ENCODE measurements around the gene C5orf58. TPM values are rescaled to one million over a fixed set of nuclear protein-coding genes. Genes with fewer than 3 reads are reported as not detected.
A peak's percentile ranks its signal among the peaks of the same experiment; 100 is the strongest.

C5orf58 gene
- total and polyA plus RNA-seq, 5 experiments from 2014 or later: 0.76 to 1.8 (median 1.1) TPM; not detected in 2

DNA sequence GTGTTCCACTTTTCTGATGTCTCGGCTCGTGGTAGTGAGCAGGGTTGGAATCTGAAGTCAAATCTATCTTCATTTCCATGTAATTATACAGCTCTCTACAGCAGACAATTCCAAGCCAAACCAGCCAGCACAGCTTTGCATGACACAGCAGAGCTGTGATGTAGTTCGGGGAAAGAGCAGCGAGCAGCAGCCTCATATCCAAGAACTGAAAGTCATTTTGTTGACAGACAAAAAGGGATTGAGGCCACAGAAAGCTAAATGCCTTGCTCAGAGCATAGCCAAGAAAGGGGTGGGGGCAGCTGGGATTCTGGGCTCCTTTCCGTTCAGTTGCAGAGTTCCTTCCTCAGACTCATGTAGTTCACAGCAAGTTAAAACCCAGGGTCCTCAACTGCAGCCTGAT is 32.7 kb downstream of the C5orf58 start:
- peaks cover 12 to 97% (median 61%) of the 10 kb centered on the region in 3 donors for H3K36me3 Mint-ChIP-seq
- no peak for DNase-seq
- no peak for ATAC-seq
- peaks cover 50 to 95% (median 93%) of the 10 kb centered on the region in 4 donors for H3K4me1 Mint-ChIP-seq
- H3K27ac Mint-ChIP-seq: peak overlapping the region in 9 of 10 donors; percentile 78 to 99 (median 91)
- peak overlapping the region in 7 of 10 donors; percentile 9 to 80 (median 49) for H3K4me3 Mint-ChIP-seq
- H3K9me3 Mint-ChIP-seq: no peaks in the 10 kb centered on the region
- POLR2A ChIA-PET: interaction anchor here (0.6 to 6.1 kb wide), 13 partner anchors 11 to 1122 kb away, joined by 3 to 123 read pairs (median 7); partner anchors contain the start of genes LCP2 and NPM1
- no peaks in the 10 kb centered on the region for H3K27me3 Mint-ChIP-seq

DNA sequence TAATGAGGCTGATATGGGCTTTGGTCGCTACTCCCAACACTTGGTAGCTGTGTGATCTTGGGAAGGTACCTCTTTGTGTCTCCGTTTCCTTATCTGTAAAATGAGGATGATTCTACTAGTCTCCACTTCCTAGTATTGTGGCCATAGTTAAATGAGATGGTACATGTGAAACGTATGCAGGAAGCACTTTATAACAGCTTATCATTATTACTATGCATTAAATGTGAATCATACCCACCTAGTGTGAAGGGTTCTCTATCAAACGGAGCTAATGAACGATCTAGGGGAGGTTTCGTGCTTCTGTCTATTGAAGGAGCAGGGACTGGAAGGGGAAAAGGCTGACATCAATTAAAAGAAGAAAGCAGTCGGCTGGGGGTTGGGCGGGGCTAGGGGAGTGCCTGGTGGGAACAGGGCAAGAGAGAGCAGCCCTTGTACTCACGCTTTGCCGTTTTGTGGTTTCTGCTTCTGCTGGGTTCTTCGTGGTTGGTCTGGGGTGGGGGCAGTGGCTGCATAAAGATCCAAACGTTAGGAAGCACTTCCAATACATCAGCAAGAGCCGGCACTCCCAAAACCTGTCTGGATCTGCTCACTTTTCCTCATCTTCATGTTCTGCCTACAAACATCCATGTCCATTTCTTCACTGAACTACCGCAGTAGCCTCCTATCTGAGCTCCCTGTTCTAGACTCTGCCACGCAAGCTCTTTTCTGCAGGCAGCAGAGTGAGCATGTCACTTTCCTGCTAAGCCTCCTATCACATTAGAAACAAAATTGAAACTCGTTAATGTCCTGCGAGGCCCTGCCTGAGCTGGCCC is 34.0 kb downstream of the C5orf58 start:
- Mint-ChIP-seq H3K4me1 (peaks cover 54 to 96% (median 93%) of the 10 kb centered on the region in 4 donors), H3K27ac (peak overlapping the region; percentile 90 to 99 (median 94)), H3K4me3 (peak overlapping the region; percentile 51 to 86 (median 71)), H3K27me3 (no peaks in the 10 kb centered on the region), H3K36me3 (peaks cover 7 to 97% (median 58%) of the 10 kb centered on the region in 3 donors), H3K9me3 (no peaks in the 10 kb centered on the region)
- ATAC-seq (peak; percentile 41 to 42), DNase-seq (peak in 8 of 10 donors; percentile 18 to 78 (median 54))
- POLR2A ChIA-PET: interaction anchor here (0.8 to 6.1 kb wide), 22 partner anchors 8 to 71 kb away, joined by 3 to 123 read pairs (median 7); partner anchors contain the start of gene LCP2

DNA sequence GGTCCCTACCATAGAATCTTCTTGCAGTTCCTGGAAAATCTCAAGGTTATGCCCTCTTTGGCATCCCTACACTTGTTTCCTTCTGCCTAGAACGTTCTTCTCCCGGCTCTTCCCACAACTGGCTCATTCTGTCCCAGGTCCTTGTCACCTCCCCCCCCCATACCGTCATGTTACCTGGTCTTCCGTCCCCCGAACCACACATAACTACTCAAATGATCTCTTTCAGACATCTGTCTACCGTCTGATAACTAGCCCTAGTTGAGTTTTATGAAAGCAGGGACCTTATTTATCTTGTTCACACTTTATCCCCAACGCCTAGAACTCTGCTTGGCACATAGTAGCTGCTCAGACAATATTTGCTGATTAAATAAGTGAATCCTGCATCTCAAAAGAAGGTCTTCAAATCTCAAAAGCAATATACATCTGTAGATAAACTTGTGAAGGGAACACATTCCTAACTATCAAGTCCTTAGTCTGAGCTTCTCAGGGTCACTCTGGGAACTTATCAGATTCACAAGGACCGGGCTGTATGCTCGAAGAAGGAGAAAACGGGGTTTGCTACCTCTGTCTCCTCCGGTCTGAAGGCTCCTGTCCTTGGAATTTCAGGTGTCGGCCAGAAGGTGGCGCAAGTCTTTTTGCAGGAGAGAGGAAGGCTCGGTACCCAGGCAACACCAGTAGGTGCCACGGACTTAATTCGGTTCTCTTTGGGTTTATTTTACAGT is 34.8 kb downstream of the C5orf58 start:
- POLR2A ChIA-PET: interaction anchor here (0.9 to 6.1 kb wide), 16 partner anchors 9 to 70 kb away, joined by 3 to 123 read pairs (median 10); partner anchors contain the start of gene LCP2
- peak; percentile 67 to 88 (median 78) for DNase-seq
- H3K27ac Mint-ChIP-seq: peak overlapping the region; percentile 90 to 99 (median 94)
- peak overlapping the region; percentile 51 to 86 (median 71) for H3K4me3 Mint-ChIP-seq
- no peaks in the 10 kb centered on the region for H3K27me3 Mint-ChIP-seq
- peak; percentile 60 to 75 for ATAC-seq
- peaks cover 56 to 95% (median 92%) of the 10 kb centered on the region in 4 donors for H3K4me1 Mint-ChIP-seq
- H3K36me3 Mint-ChIP-seq: peaks cover 4 to 97% (median 57%) of the 10 kb centered on the region in 3 donors
- H3K9me3 Mint-ChIP-seq: no peaks in the 10 kb centered on the region

DNA sequence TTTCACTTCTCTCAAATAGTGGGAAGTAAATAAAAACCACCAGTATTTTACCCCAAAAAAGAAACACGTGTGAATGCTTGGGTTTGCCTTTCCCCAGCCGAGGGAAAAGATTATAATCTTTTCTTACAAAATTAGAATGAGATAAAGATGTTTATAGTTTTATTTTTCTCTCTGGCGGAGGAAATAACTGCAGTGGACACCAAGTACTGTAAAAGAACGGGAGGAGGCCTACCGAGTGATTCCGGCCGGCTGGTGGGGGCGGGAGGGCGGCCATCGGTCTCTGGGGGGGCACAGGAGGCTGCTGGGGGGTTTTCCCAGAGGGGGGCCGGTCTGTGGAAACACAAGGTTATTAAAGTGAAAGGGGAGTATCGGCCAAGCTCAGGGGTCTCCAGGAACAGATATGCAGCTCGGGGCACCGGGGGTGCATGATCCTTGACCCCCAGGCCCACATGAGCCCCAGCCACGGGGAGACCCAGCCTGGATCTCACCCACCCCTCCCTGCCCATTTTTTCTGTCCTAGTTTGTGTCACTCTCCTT is 35.4 kb downstream of the C5orf58 start:
- DNase-seq (no peak), ATAC-seq (no peak)
- Mint-ChIP-seq H3K9me3 (no peaks in the 10 kb centered on the region), H3K27ac (peak overlapping the region; percentile 90 to 99 (median 94)), H3K4me3 (peak overlapping the region; percentile 52 to 86 (median 75)), H3K4me1 (peaks cover 56 to 96% (median 91%) of the 10 kb centered on the region in 4 donors), H3K36me3 (peaks cover 0 to 97% (median 57%) of the 10 kb centered on the region in 3 donors), H3K27me3 (no peaks in the 10 kb centered on the region)
- POLR2A ChIA-PET: interaction anchor here (0.6 to 6.1 kb wide), 13 partner anchors 8 to 186 kb away, joined by 3 to 123 read pairs (median 10); partner anchors contain the start of gene LCP2

DNA sequence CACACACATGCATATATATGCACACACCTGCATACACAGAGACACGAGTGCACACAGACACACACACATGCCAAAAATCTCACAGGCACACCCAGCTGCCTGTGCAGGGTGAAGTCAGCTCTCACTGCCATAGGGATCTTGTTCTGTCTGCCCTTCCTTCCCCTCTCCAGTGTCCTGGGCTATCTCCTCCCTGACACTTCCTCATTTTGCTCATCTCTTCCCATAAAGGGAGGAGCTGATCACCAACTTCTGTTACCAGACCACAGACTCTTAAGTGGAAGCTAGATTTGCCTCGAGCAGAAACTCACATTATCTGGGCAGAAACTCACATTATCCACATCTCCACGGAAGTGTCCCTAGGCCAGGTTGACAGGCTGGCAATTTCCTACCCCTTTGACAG is 36.1 kb downstream of the C5orf58 start:
- H3K27me3 Mint-ChIP-seq: no peaks in the 10 kb centered on the region
- H3K4me1 Mint-ChIP-seq: peaks cover 52 to 96% (median 92%) of the 10 kb centered on the region in 4 donors
- DNase-seq (no peak), ATAC-seq (no peak)
- no peaks in the 10 kb centered on the region for H3K9me3 Mint-ChIP-seq
- POLR2A ChIA-PET: interaction anchor here (0.6 to 6.1 kb wide), 12 partner anchors 7 to 187 kb away, joined by 3 to 123 read pairs (median 7); partner anchors contain the start of gene LCP2
- peak overlapping the region; percentile 89 to 99 (median 94) for H3K27ac Mint-ChIP-seq
- H3K36me3 Mint-ChIP-seq: peaks cover 0 to 97% (median 54%) of the 10 kb centered on the region in 3 donors
- peak overlapping the region; percentile 37 to 85 (median 75) for H3K4me3 Mint-ChIP-seq

DNA sequence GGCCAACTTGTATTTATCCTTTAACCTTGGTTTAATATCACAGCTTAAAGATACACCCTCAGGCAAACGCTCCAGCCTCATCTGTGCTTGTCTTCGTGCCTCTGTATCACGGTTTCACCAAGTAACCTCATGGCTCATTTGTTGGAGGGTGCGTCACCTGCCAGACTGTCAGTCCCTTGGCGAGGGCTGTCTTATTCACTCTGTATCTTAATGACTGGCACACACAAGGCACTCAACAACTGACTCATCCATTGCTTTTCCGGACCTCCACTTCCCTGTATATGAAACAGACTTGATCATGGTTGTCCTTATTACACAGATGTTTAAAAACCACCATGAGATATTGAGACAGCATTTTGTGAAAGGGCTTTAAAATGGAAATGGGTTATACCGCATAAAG is 36.8 kb downstream of the C5orf58 start:
- H3K9me3 Mint-ChIP-seq: no peaks in the 10 kb centered on the region
- H3K4me3 Mint-ChIP-seq: peak overlapping the region in 9 of 10 donors; percentile 35 to 85 (median 77)
- POLR2A ChIA-PET: interaction anchor here (1.2 to 6.1 kb wide), 7 partner anchors 7 to 68 kb away, joined by 3 to 123 read pairs (median 45); partner anchors contain the start of gene LCP2
- ATAC-seq: no peak
- H3K27ac Mint-ChIP-seq: peak overlapping the region; percentile 82 to 99 (median 94)
- no peaks in the 10 kb centered on the region for H3K27me3 Mint-ChIP-seq
- peaks cover 52 to 96% (median 92%) of the 10 kb centered on the region in 4 donors for H3K4me1 Mint-ChIP-seq
- DNase-seq: no peak
- peaks cover 0 to 97% (median 57%) of the 10 kb centered on the region in 3 donors for H3K36me3 Mint-ChIP-seq

DNA sequence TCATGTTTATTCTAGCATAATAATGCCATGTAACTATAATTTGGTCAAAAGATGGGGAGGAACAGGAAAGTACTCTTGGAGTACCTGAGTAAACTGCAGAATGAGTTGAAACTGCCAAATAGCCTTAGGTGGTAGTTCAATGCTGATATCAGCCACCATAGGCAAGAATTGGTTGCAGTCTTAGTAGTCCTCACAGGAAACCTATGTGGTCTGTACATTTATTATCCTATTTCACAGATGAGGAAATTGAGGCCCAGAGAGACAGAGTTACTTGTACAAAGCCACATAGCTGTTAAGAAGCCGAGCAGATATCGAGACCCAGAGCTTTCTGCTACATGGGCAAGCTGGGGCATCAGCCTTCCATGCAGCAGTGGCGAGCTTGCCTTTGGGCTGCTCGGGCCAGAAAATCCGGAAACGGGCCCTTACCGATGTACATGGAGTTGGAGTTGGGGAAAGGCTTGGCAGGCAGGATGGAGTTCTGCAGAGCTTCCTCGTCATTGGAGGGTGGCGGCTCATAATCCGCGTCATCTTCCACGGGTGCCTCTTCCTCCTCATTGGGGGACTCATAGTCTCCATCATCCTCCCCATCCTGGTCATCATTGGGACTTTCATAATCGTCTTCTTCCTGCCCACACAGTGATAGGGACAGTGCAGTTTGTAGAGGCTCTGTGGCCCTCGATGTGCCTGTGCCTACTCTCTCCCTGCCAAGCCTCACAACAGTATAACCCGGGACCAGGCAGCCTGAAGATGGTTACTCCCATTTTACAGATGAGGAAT is 37.7 kb downstream of the C5orf58 start:
- H3K36me3 Mint-ChIP-seq: peaks cover 0 to 97% (median 62%) of the 10 kb centered on the region in 3 donors
- peaks cover 55 to 97% (median 96%) of the 10 kb centered on the region in 4 donors for H3K4me1 Mint-ChIP-seq
- no peak for ATAC-seq
- peak overlapping the region in 8 of 10 donors; percentile 9 to 74 (median 20) for H3K4me3 Mint-ChIP-seq
- DNase-seq: no peak
- no peaks in the 10 kb centered on the region for H3K9me3 Mint-ChIP-seq
- peak overlapping the region; percentile 84 to 99 (median 92) for H3K27ac Mint-ChIP-seq
- POLR2A ChIA-PET: interaction anchor here (15.0 kb wide), 1 partner anchor 27 kb away, joined by 687 read pairs; the partner anchor contains the start of gene LCP2
- H3K27me3 Mint-ChIP-seq: no peaks in the 10 kb centered on the region

DNA sequence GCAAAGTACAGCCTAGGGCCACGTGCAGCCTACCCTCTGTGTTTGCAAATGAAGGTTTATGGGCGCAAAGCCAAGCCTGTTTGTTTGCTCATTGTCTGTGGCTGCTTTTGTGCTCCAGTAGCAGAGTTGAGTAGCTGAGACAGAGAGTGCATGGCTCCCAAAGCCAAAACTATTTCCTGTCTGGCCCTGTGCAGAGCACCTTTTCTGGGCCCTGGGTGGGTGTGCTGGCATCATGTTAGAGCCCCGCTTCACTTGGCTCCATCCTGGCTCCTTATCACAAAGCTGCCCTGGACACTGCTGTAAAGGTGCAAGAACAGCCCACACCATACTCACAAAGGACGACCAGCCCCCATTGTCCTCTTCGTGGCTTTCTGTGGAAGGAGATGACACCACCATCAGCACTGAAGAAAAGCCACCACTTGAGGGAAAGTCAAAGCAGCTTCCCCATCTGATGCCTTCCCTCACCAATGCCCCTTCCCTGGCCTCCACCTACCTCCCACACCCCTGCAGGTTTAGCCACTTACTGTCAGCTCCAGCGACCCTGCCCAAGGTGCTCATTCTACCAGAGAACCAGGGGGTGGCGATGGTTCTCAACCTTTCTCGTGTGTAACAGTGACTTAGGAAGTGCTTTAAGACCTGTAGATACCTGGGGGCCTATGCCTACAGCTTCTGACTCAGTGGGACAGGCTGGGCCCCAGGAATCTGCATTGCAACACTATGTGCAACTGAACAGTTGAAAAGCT is 41.4 kb downstream of the C5orf58 start:
- POLR2A ChIA-PET: interaction anchor here (1.4 to 15.0 kb wide), 12 partner anchors 7 to 65 kb away, joined by 3 to 687 read pairs (median 14); partner anchors contain the start of gene LCP2
- Mint-ChIP-seq H3K9me3 (no peaks in the 10 kb centered on the region), H3K27me3 (no peaks in the 10 kb centered on the region), H3K36me3 (peaks cover 0 to 74% (median 50%) of the 10 kb centered on the region in 3 donors), H3K4me3 (peak overlapping the region; percentile 68 to 97 (median 86)), H3K27ac (peak overlapping the region; percentile 96 to 99 (median 99)), H3K4me1 (peaks cover 54 to 96% (median 94%) of the 10 kb centered on the region in 4 donors)
- ATAC-seq: peak; percentile 28 to 40
- DNase-seq: peak; percentile 28 to 87 (median 71)

DNA sequence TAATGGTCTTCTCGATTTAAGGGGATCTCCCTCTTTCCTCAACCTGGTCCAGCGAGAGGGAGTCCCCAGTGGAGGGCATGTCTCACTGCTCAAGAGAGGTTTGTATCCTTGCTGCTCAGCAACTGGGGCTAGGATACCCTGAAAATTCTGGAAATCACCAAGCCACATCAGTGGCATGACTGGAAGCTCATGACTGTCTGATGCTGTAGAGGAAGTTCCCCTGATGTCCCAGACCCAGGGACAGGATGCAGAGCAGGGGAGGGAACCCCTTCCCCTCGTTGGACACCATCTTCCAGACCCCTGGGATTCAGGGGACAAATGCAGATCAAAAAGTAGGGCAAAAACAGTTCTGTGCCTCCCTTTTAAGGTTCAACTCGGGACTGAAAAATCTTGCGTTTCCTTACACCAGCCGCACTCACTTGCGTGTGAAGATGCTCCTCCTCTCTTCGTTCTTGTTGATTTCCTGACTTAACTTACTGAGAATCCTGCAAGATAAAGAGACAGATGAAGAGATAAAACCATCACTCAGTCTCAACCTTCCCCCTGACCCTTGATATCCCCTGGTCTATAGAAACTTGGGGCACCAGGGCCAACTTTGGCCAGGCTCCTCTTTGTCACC is 42.7 kb downstream of the C5orf58 start:
- Mint-ChIP-seq H3K36me3 (peaks cover 0 to 66% (median 39%) of the 10 kb centered on the region in 3 donors), H3K27me3 (no peaks in the 10 kb centered on the region), H3K27ac (peak overlapping the region; percentile 97 to 99 (median 99)), H3K4me1 (peaks cover 60 to 96% (median 95%) of the 10 kb centered on the region in 4 donors), H3K9me3 (no peaks in the 10 kb centered on the region), H3K4me3 (peak overlapping the region; percentile 68 to 97 (median 86))
- ATAC-seq (peak; percentile 19 to 53), DNase-seq (peak in 9 of 10 donors; percentile 29 to 82 (median 66))
- POLR2A ChIA-PET: interaction anchor here (1.1 to 15.0 kb wide), 9 partner anchors 8 to 64 kb away, joined by 4 to 687 read pairs (median 85); partner anchors contain the start of gene LCP2

DNA sequence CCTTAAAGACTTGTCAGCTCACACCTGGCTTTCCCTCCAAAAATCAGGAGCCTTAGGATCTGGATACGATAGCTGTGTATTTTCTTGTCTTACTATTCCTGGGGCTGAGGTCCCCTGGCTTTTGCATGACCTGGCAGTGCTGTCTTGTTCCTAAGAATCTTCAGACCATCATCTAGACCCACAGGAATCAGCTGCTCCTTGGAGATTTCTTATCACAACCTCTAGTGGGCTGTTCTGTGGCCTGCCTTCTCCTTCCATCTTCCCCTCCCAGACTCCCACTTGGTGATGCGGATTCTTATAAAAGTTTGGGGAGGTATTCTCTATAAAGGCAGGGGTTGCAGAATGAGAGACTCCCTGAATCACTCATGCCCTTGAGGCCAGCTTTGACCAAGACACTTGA is 43.4 kb downstream of the C5orf58 start:
- ATAC-seq (no peak), DNase-seq (no peak)
- Mint-ChIP-seq H3K27ac (peak overlapping the region; percentile 97 to 99 (median 99)), H3K9me3 (no peaks in the 10 kb centered on the region), H3K4me1 (peaks cover 55 to 96% (median 94%) of the 10 kb centered on the region in 4 donors), H3K27me3 (no peaks in the 10 kb centered on the region), H3K36me3 (peaks cover 0 to 64% (median 34%) of the 10 kb centered on the region in 3 donors), H3K4me3 (peak overlapping the region; percentile 70 to 97 (median 86))
- POLR2A ChIA-PET: interaction anchor here (0.6 to 15.0 kb wide), 8 partner anchors 9 to 359 kb away, joined by 3 to 687 read pairs (median 90); partner anchors contain the start of gene LCP2

All from naive thymus-derived CD8-positive, alpha-beta T cell (primary cell).